IMR-90 (cell line): Measurements from ENCODE around the gene MAGEB16. TPM values are rescaled to one million over a fixed set of nuclear protein-coding genes. Genes with fewer than 3 reads are reported as not detected.

ENCODE experiments used
- ATAC-seq: fragments of 200-7000 bp; cut with Tn5 transposase; 2 replicates; pipeline ENCODE4 v1.9.1; 2020; ENCODE audit warnings: low read depth, mild to moderate bottlenecking, moderate library complexity
- BruUV-seq: library from RNA; stranded (reverse); fragments of 400-500 nt; replicated peaks from 2 replicates; lab custom pipeline; 2021; lab: Mats Ljungman, UMichigan
- CTCF ChIA-PET: fragments of 300-600 bp; formaldehyde crosslinking; extraction: SDS; loops from one replicate; lab custom pipeline; 2021; ENCODE audit warnings: antibody characterized with exemption; lab: Yijun Ruan, JAX
- POLR2A ChIA-PET: fragments of 300-600 bp; sonication (Branson Sonifier 250); formaldehyde crosslinking; loops from one replicate; lab custom pipeline; 2022; ENCODE audit warnings: antibody characterized with exemption; ENCODE audit not compliant: unreplicated experiment; lab: Charles Lee
- DNase-seq: peaks from one replicate; pipeline ENCODE4 v3.0.0; 2013
- H2AFZ ChIP-seq: replicated peaks from 2 replicates; pipeline ENCODE3; 2013; ENCODE audit warnings: low read length, mild to moderate bottlenecking; ENCODE audit not compliant: poor library complexity
- H2AK5ac ChIP-seq: 2 replicates; pipeline ENCODE4 v1.6.1; 2013; ENCODE audit warnings: low read depth, low read length, inconsistent platforms
- H2AK9ac ChIP-seq: replicated peaks from 2 replicates; pipeline ENCODE3; 2013; ENCODE audit warnings: mild to moderate bottlenecking, low read depth, low read length, moderate library complexity; ENCODE audit not compliant: poor library complexity
- H2BK120ac ChIP-seq: 2 replicates; pipeline ENCODE4 v1.6.1; 2013; ENCODE audit warnings: low read depth, low read length, inconsistent platforms
- H2BK15ac ChIP-seq: 3 replicates; pipeline ENCODE4 v1.6.1; 2013; ENCODE audit warnings: low read depth, low read length, inconsistent platforms
- H2BK20ac ChIP-seq: 2 replicates; pipeline ENCODE4 v1.6.1; 2013; ENCODE audit warnings: low read depth, mild to moderate bottlenecking, inconsistent platforms, low read length, moderate library complexity
- H2BK5ac ChIP-seq: 2 replicates; pipeline ENCODE4 v1.6.1; 2013; ENCODE audit warnings: mild to moderate bottlenecking, low read depth, low read length, inconsistent platforms; ENCODE audit not compliant: poor library complexity, severe bottlenecking
- H3K14ac ChIP-seq: replicated peaks from 2 replicates; pipeline ENCODE4 v1.6.1; 2013; ENCODE audit warnings: low read depth, low read length, inconsistent platforms
- H3K18ac ChIP-seq: 2 replicates; pipeline ENCODE4 v1.6.1; 2013; ENCODE audit warnings: low read depth, low read length, control low read depth
- H3K23ac ChIP-seq: 2 replicates; pipeline ENCODE4 v1.6.1; 2013; ENCODE audit warnings: low read depth, low read length, inconsistent platforms
- H3K27ac ChIP-seq: 2 replicates; pipeline ENCODE4 v1.5.1; 2013; ENCODE audit warnings: mild to moderate bottlenecking, control low read depth, low read length; ENCODE audit not compliant: insufficient read depth
- H3K27me3 ChIP-seq: 2 replicates; pipeline ENCODE4 v1.6.1; 2013; ENCODE audit warnings: low read length; ENCODE audit not compliant: control insufficient read depth, insufficient read depth
- H3K36me3 ChIP-seq: 2 replicates; pipeline ENCODE4 v1.6.1; 2013; ENCODE audit warnings: low read length, mixed read lengths; ENCODE audit not compliant: control insufficient read depth, insufficient read depth
- H3K4ac ChIP-seq: 2 replicates; pipeline ENCODE4 v1.6.1; 2013; ENCODE audit warnings: low read depth, low read length, inconsistent platforms
- H3K4me1 ChIP-seq: 2 replicates; pipeline ENCODE4 v1.6.1; 2013; ENCODE audit warnings: low read length, mixed read lengths; ENCODE audit not compliant: control insufficient read depth, insufficient read depth
- H3K4me2 ChIP-seq: 2 replicates; pipeline ENCODE4 v1.6.1; 2013; ENCODE audit warnings: low read depth, mild to moderate bottlenecking, control low read depth, low read length, moderate library complexity
- H3K4me3 ChIP-seq: 2 replicates; pipeline ENCODE4 v1.5.1; 2013; ENCODE audit warnings: low read depth, mild to moderate bottlenecking, control low read depth, low read length, moderate library complexity; ENCODE audit not compliant: insufficient read depth
- H3K56ac ChIP-seq: 2 replicates; pipeline ENCODE4 v1.6.1; 2013; ENCODE audit warnings: low read length, inconsistent platforms; ENCODE audit not compliant: insufficient read depth; ENCODE audit errors: extremely low read depth
- H3K79me1 ChIP-seq, 2 experiments: 2 replicates each; pipeline ENCODE4 v1.6.1; 2013; ENCODE audit warnings: low read length in 2 of 2, inconsistent platforms in 1 of 2, low read depth in 1 of 2
- H3K9ac ChIP-seq: 2 replicates; pipeline ENCODE4 v1.6.1; 2013; ENCODE audit warnings: low read depth, low read length, control low read depth
- H3K9me1 ChIP-seq: 2 replicates; pipeline ENCODE4 v1.6.1; 2013; ENCODE audit warnings: low read length, inconsistent platforms; ENCODE audit not compliant: insufficient read depth
- H3K9me3 ChIP-seq: 2 replicates; pipeline ENCODE4 v1.6.1; 2013; ENCODE audit warnings: low read length; ENCODE audit not compliant: control insufficient read depth, insufficient read depth
- H4K20me1 ChIP-seq: 2 replicates; pipeline ENCODE4 v1.6.1; 2013; ENCODE audit warnings: low read length, inconsistent platforms; ENCODE audit not compliant: insufficient read depth
- H4K5ac ChIP-seq: 2 replicates; pipeline ENCODE4 v1.6.1; 2013; ENCODE audit warnings: mild to moderate bottlenecking, low read depth, low read length, control low read depth
- H4K8ac ChIP-seq, 2 experiments: 2 replicates each; pipeline ENCODE4 v1.6.1; 2013; ENCODE audit warnings: low read depth in 2 of 2, low read length in 2 of 2, control low read depth in 1 of 2, inconsistent platforms in 1 of 2
- H4K91ac ChIP-seq: 2 replicates; pipeline ENCODE4 v1.6.1; 2013; ENCODE audit warnings: low read depth, low read length, inconsistent platforms; ENCODE audit not compliant: insufficient read depth
- BHLHE40 ChIP-seq: fragments of 150-350 bp; IDR thresholded peaks from 2 replicates; pipeline ENCODE4 v1.6.1; 2016; ENCODE audit warnings: mild to moderate bottlenecking, low read depth, low read length
- CEBPB ChIP-seq: IDR thresholded peaks from 2 replicates; pipeline ENCODE4 v1.6.1; 2012; ENCODE audit warnings: low read depth, low read length, improper control_type of control experiment
- CHD1 ChIP-seq: IDR thresholded peaks from 2 replicates; pipeline ENCODE4 v1.6.1; 2012; ENCODE audit warnings: low read depth, low read length, improper control_type of control experiment
- FOS ChIP-seq: fragments of 150-350 bp; IDR thresholded peaks from 2 replicates; pipeline ENCODE4 v1.6.1; 2016; ENCODE audit warnings: low read depth, low read length
- MAFK ChIP-seq: IDR thresholded peaks from 2 replicates; pipeline ENCODE4 v1.6.1; 2012; ENCODE audit warnings: low read depth, low read length, improper control_type of control experiment
- MAZ ChIP-seq: IDR thresholded peaks from 2 replicates; pipeline ENCODE4 v1.6.1; 2012; ENCODE audit warnings: low read depth, mild to moderate bottlenecking, low read length, improper control_type of control experiment, moderate library complexity, borderline replicate concordance
- NFE2L2 ChIP-seq: fragments of 150-350 bp; IDR thresholded peaks from 2 replicates; pipeline ENCODE4 v1.6.1; 2016; ENCODE audit warnings: low read depth, mild to moderate bottlenecking, low read length
- POLR2A ChIP-seq: IDR thresholded peaks from 2 replicates; pipeline ENCODE4 v1.6.1; 2012; ENCODE audit warnings: mild to moderate bottlenecking, low read depth, low read length
- RAD21 ChIP-seq: IDR thresholded peaks from 2 replicates; pipeline ENCODE4 v1.6.1; 2012; ENCODE audit warnings: low read length, improper control_type of control experiment
- RCOR1 ChIP-seq: IDR thresholded peaks from 2 replicates; pipeline ENCODE4 v1.6.1; 2012; ENCODE audit warnings: mild to moderate bottlenecking, low read length, improper control_type of control experiment; ENCODE audit not compliant: insufficient replicate concordance
- RFX5 ChIP-seq: IDR thresholded peaks from 2 replicates; pipeline ENCODE4 v1.8.0; 2012; ENCODE audit warnings: low read depth, mild to moderate bottlenecking, low read length, moderate library complexity
- SMC3 ChIP-seq: fragments of 150-350 bp; IDR thresholded peaks from 2 replicates; pipeline ENCODE4 v1.6.1; 2016; ENCODE audit warnings: low read depth, mild to moderate bottlenecking, antibody characterized with exemption, low read length, moderate library complexity
- WGBS, 2 experiments: methylation state at CpG; one replicate each; pipeline versions ENCODE4 v1.1.5 to v1.1.7; 2013; ENCODE audit warnings: missing lambda C conversion rate in 2 of 2; ENCODE audit not compliant: insufficient read length in 1 of 2; ENCODE audit errors: extremely low coverage in 2 of 2; 5-methylcytosine and 5-hydroxymethylcytosine counted together
- dilution Hi-C: fragments of 300-500 bp; cut with HindIII; formaldehyde crosslinking; loops from one replicate; pipeline ENCODE4 v1.14.3; 2018; ENCODE audit warnings: low sequenced_read_pairs; ENCODE audit not compliant: unreplicated experiment
- in situ Hi-C: fragments of 300-500 bp; cut with MboI; formaldehyde crosslinking; loops from 3 replicates; pipeline ENCODE4 v1.14.3; 2019; ENCODE audit warnings: low sequenced_read_pairs, inconsistent platforms, mixed read lengths
- intact Hi-C: fragments of 100-400 bp; cut with micrococcal nuclease; formaldehyde crosslinking; loops from 2 replicates; pipeline ENCODE4 v1.10.0; 2022
- polyA plus RNA-seq, 3 experiments: library from polyadenylated mRNA; depleted of rRNA; stranded (reverse); fragments of >200 nt; gene quantifications; 2 replicates each; pipeline ENCODE4 v1.2.3, GENCODE V29; 2012; ENCODE audit warnings: low replicate concordance in 1 of 3
- total RNA-seq: library from RNA; depleted of rRNA; stranded (reverse); fragments of >200 nt; gene quantifications from 2 replicates; pipeline ENCODE4 v1.2.3, GENCODE V29; 2012
- TF ChIP-seq, protein P1 (sequence below): fragments of 150-350 bp; IDR thresholded peaks from 2 replicates; pipeline ENCODE4 v1.6.1; 2016; ENCODE audit warnings: low read depth, mild to moderate bottlenecking, low read length, moderate library complexity, borderline replicate concordance
- TF ChIP-seq, protein P2 (sequence below): fragments of 150-350 bp; IDR thresholded peaks from 2 replicates; pipeline ENCODE4 v1.6.1; 2017; ENCODE audit warnings: mild to moderate bottlenecking, antibody characterized with exemption, low read length, low read depth
- TF ChIP-seq, protein P3 (sequence below): conservative IDR thresholded peaks from 2 replicates; pipeline ENCODE4 v1.5.1; 2012; ENCODE audit warnings: mild to moderate bottlenecking, low read depth, low read length, improper control_type of control experiment

Gene MAGEB16
- total and polyA plus RNA-seq, 2 of the 4 experiments (the other 2 are of a cell fraction): not detected

DNA sequence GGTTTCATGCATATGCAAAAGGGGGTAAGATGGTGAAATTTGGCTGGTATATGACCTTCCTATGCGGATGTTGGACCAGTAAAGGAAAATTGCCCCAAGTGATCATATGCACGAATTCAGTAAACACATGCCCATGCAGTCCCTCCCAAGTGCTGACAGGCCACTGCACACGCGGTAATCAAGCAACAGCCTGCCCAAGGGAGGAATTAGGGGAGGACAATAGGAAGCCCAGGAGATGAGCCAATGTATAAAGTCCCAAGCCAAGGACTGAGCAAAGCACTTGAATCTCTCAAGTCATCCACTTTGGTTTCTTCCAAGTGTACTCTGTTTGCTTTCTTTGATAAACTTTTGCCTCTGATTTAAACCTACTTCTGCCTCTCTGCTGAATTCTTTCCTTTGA lies 21.1 kb downstream of the MAGEB16 start:
- intact Hi-C loops: no loop called here
- no CpG with 5 or more reads among the region's 4 CpGs for WGBS, 2 experiments
- Histone ChIP-seq H3K23ac (no peak overlapping the region), H2AK9ac (no peak overlapping the region), H4K5ac (no peak overlapping the region), H3K4me3 (no peak overlapping the region), H3K4me2 (no peak overlapping the region), H3K27me3 (no peaks in the 10 kb centered on the region), H2BK120ac (no peak overlapping the region), H2AFZ (no peak overlapping the region), H3K14ac (no peak overlapping the region), H3K9me3 (no peaks in the 10 kb centered on the region), H4K8ac (no peak overlapping the region), H3K18ac (no peak overlapping the region), H3K79me1 (no peaks in the 10 kb centered on the region), H4K91ac (no peak overlapping the region), H4K20me1 (no peaks in the 10 kb centered on the region), H3K27ac (no peak overlapping the region), H2BK5ac (no peak overlapping the region), H3K9me1 (no peaks in the 10 kb centered on the region), H3K4me1 (no peaks in the 10 kb centered on the region), H3K4ac (no peak overlapping the region), H3K56ac (no peak overlapping the region), H3K9ac (no peak overlapping the region), H2AK5ac (no peak overlapping the region), H2BK20ac (no peak overlapping the region), H3K36me3 (no peaks in the 10 kb centered on the region), H2BK15ac (no peak overlapping the region)
- dilution Hi-C loops: no loop called here
- TF ChIP-seq BHLHE40 (no peak), FOS (no peak), CHD1 (no peak), NFE2L2 (no peak), RFX5 (no peak), RCOR1 (no peak), MAFK (no peak), POLR2A (no peak), SMC3 (no peak), RAD21 (no peak), CEBPB (no peak), MAZ (no peak)
- TF ChIP-seq, protein P1, sequence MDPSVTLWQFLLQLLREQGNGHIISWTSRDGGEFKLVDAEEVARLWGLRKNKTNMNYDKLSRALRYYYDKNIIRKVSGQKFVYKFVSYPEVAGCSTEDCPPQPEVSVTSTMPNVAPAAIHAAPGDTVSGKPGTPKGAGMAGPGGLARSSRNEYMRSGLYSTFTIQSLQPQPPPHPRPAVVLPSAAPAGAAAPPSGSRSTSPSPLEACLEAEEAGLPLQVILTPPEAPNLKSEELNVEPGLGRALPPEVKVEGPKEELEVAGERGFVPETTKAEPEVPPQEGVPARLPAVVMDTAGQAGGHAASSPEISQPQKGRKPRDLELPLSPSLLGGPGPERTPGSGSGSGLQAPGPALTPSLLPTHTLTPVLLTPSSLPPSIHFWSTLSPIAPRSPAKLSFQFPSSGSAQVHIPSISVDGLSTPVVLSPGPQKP: no peak
- TF ChIP-seq, protein P2, sequence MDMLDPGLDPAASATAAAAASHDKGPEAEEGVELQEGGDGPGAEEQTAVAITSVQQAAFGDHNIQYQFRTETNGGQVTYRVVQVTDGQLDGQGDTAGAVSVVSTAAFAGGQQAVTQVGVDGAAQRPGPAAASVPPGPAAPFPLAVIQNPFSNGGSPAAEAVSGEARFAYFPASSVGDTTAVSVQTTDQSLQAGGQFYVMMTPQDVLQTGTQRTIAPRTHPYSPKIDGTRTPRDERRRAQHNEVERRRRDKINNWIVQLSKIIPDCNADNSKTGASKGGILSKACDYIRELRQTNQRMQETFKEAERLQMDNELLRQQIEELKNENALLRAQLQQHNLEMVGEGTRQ: no peak
- TF ChIP-seq, protein P3, sequence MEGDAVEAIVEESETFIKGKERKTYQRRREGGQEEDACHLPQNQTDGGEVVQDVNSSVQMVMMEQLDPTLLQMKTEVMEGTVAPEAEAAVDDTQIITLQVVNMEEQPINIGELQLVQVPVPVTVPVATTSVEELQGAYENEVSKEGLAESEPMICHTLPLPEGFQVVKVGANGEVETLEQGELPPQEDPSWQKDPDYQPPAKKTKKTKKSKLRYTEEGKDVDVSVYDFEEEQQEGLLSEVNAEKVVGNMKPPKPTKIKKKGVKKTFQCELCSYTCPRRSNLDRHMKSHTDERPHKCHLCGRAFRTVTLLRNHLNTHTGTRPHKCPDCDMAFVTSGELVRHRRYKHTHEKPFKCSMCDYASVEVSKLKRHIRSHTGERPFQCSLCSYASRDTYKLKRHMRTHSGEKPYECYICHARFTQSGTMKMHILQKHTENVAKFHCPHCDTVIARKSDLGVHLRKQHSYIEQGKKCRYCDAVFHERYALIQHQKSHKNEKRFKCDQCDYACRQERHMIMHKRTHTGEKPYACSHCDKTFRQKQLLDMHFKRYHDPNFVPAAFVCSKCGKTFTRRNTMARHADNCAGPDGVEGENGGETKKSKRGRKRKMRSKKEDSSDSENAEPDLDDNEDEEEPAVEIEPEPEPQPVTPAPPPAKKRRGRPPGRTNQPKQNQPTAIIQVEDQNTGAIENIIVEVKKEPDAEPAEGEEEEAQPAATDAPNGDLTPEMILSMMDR: no peak
- BruUV-seq: no TSS peak
- in situ Hi-C loops: no loop called here
- CTCF ChIA-PET: no interaction called here
- POLR2A ChIA-PET: no interaction called here
- ATAC-seq (no peak), DNase-seq (no peak)
